Nephron (organoid): ENCODE results near the gene ADK.

Source experiments
- H3K27ac Mint-ChIP-seq, 3 experiments: 2 replicates each; pipeline ENCODE4 v1.8.0; 2020; ENCODE audit warnings: mixed read lengths in 3 of 3, mild to moderate bottlenecking in 2 of 3, moderate library complexity in 1 of 3
- H3K27me3 Mint-ChIP-seq: 2 replicates; pipeline ENCODE4 v1.8.0; 2021; ENCODE audit warnings: low read depth, mild to moderate bottlenecking, moderate library complexity, mixed read lengths
- H3K36me3 Mint-ChIP-seq: 2 replicates; pipeline ENCODE4 v1.8.0; 2020; ENCODE audit warnings: low read depth, mixed read lengths
- H3K4me1 Mint-ChIP-seq: 2 replicates; pipeline ENCODE4 v1.8.0; 2020; ENCODE audit warnings: mixed read lengths
- H3K4me3 Mint-ChIP-seq, 3 experiments: 2 replicates each; pipeline ENCODE4 v1.8.0; 2020; ENCODE audit warnings: mild to moderate bottlenecking in 3 of 3, mixed read lengths in 3 of 3, moderate library complexity in 2 of 3
- H3K9me3 Mint-ChIP-seq: 2 replicates; pipeline ENCODE4 v1.8.0; 2020; ENCODE audit warnings: mixed read lengths
- TF ChIP-seq, protein P1 (sequence below), 3 experiments: fragments of 200-600 bp; sonication (generic); IDR thresholded peaks; one replicate each; pipeline ENCODE4 v1.5.0; 2021; ENCODE audit warnings: antibody characterized with exemption in 3 of 3; ENCODE audit not compliant: unreplicated experiment in 3 of 3

The ADK gene

DNA sequence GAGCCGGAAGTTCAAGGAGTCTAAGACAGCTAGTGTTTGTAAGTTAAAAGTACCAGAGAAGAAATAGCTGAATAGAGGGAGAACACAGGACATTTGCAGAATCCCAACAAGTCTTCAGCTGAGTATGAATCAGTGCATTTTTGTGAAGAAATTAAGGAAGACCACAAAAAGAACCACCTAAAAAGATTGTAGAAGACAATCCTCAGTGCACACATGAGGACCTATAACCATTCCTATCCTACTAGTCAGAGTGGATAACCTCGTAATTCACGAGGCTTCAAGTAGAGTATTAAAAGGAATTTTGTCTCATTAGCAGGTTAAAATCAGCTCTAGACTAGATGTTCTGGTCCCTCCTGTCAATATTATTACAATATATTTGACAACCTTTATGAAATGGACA, 380.0 kb downstream of the ADK start:
- TF ChIP-seq, protein P1, sequence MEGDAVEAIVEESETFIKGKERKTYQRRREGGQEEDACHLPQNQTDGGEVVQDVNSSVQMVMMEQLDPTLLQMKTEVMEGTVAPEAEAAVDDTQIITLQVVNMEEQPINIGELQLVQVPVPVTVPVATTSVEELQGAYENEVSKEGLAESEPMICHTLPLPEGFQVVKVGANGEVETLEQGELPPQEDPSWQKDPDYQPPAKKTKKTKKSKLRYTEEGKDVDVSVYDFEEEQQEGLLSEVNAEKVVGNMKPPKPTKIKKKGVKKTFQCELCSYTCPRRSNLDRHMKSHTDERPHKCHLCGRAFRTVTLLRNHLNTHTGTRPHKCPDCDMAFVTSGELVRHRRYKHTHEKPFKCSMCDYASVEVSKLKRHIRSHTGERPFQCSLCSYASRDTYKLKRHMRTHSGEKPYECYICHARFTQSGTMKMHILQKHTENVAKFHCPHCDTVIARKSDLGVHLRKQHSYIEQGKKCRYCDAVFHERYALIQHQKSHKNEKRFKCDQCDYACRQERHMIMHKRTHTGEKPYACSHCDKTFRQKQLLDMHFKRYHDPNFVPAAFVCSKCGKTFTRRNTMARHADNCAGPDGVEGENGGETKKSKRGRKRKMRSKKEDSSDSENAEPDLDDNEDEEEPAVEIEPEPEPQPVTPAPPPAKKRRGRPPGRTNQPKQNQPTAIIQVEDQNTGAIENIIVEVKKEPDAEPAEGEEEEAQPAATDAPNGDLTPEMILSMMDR (IDR thresholded peaks at IDR 0.05; ENCODE audit: unreplicated experiment in 3 of 3), result no peak
- no peaks in the 10 kb centered on the region for H3K27me3 Mint-ChIP-seq
- no peaks in the 10 kb centered on the region for H3K9me3 Mint-ChIP-seq
- H3K27ac Mint-ChIP-seq, result no peak overlapping the region
- no peak overlapping the region for H3K4me3 Mint-ChIP-seq
- H3K36me3 Mint-ChIP-seq, result no peaks in the 10 kb centered on the region
- H3K4me1 Mint-ChIP-seq, result no peaks in the 10 kb centered on the region

DNA sequence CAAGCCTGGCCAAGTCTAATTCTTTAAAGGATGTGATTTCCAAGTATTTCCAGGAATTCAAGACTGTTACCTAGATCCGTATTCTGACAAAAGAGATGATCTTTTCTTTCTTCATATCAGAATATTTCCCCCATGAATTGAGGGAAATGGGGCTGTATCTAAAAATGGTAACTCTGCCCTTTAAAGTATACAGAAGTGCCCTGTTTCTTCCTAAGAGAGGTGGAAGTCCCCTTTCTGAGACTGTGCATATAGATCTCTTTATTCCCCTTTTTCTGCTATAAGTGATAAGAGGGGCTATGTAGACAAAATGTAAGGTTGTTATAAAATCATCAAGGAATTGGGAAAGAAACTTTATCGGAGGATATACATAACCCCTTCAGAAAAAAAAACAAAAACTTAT, 388.3 kb downstream of the ADK start:
- no peaks in the 10 kb centered on the region for H3K36me3 Mint-ChIP-seq
- H3K27me3 Mint-ChIP-seq, result no peaks in the 10 kb centered on the region
- H3K9me3 Mint-ChIP-seq, result no peaks in the 10 kb centered on the region
- no peak overlapping the region for H3K4me3 Mint-ChIP-seq
- no peak overlapping the region for H3K27ac Mint-ChIP-seq
- no peaks in the 10 kb centered on the region for H3K4me1 Mint-ChIP-seq
- TF ChIP-seq, protein P1 (IDR thresholded peaks at IDR 0.05; ENCODE audit: unreplicated experiment in 3 of 3), result no peak

DNA sequence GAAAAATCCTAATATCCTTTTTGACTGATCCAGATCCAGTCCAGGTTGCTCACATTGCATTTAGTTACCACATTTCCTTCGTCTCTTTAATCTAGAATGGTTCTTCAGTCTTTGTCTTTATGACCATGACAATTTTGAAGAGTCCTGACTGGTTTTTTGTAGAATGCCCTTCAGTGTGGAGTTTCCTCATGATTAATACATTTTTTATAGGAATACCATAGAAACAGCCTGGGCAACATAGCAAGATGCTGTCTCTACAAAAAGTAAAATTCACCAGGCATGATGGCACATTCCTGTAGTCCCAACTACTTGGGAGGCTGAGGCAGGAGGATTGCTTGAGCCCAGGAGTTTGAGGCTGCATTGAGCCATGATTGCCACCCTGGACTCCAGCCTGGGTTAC, 390.4 kb downstream of the ADK start:
- H3K27me3 Mint-ChIP-seq, result no peaks in the 10 kb centered on the region
- no peaks in the 10 kb centered on the region for H3K9me3 Mint-ChIP-seq
- no peak overlapping the region for H3K4me3 Mint-ChIP-seq
- H3K27ac Mint-ChIP-seq, result no peak overlapping the region
- H3K4me1 Mint-ChIP-seq, result no peaks in the 10 kb centered on the region
- H3K36me3 Mint-ChIP-seq, result no peaks in the 10 kb centered on the region
- TF ChIP-seq, protein P1 (IDR thresholded peaks at IDR 0.05; ENCODE audit: unreplicated experiment in 3 of 3), result no peak

DNA sequence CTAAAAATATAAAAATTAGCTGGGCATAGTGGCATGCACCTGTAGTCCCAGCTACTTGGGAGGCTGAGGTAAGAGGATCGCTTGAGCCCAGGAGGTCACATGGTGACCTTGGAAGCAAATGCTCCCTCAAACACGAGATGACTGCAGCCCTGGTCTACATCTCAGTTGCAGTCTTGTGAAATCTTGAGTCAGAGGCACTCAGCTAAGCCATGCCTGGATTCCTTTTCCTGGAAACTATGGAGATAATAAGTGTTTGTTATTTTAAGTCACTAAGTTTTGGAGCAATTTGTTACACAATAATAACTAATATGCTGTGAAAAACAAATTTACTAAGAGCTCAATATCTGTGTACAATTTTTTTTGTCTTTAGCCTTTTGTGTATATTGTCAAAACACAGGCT, 391.1 kb downstream of the ADK start:
- TF ChIP-seq, protein P1 (IDR thresholded peaks at IDR 0.05; ENCODE audit: unreplicated experiment in 3 of 3), result no peak
- Mint-ChIP-seq H3K27me3 (no peaks in the 10 kb centered on the region), H3K9me3 (no peaks in the 10 kb centered on the region), H3K36me3 (no peaks in the 10 kb centered on the region), H3K4me1 (no peaks in the 10 kb centered on the region), H3K4me3 (no peak overlapping the region), H3K27ac (no peak overlapping the region)

DNA sequence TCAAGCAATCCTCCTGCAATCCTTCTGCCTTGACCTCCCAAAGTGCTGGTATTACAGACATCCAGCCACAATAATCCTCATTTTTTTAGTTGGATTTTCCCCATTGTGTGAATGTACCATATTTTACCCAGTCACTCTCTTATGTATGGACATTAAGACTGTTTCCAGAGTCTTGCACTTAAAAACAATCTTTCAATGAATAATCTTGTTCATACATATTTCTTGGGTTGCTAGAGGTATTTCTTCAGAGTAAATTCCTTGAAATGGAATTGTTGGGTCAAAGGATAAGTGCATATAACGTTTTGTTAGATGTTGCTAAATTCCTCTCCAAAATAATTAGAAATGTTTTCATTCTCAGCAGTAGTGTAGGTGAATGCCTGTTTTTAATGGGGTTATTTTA, 392.3 kb downstream of the ADK start:
- H3K4me1 Mint-ChIP-seq, result no peaks in the 10 kb centered on the region
- H3K27ac Mint-ChIP-seq, result no peak overlapping the region
- H3K27me3 Mint-ChIP-seq, result no peaks in the 10 kb centered on the region
- H3K4me3 Mint-ChIP-seq, result no peak overlapping the region
- TF ChIP-seq, protein P1 (IDR thresholded peaks at IDR 0.05; ENCODE audit: unreplicated experiment in 3 of 3), result no peak
- H3K36me3 Mint-ChIP-seq, result no peaks in the 10 kb centered on the region
- H3K9me3 Mint-ChIP-seq, result no peaks in the 10 kb centered on the region

DNA sequence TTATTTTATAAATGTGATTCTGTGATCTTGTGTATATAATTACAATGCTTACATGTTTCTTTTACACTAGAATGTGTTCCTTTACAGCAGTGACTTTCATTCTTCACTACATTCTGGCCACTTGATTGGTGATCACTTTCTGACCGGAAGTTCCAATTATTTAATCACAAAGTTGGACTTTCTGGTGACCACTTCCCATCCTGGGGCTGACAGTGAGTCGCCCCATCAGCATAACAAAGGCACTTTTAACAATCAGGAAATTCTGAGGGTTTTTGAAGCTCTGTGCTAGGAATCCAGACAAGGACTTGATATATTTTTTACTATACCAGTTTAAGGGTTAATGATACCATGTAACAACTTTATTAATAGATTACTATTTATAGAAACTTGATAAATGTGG, 393.1 kb downstream of the ADK start:
- no peaks in the 10 kb centered on the region for H3K9me3 Mint-ChIP-seq
- TF ChIP-seq, protein P1 (IDR thresholded peaks at IDR 0.05; ENCODE audit: unreplicated experiment in 3 of 3), result no peak
- H3K36me3 Mint-ChIP-seq, result no peaks in the 10 kb centered on the region
- no peak overlapping the region for H3K27ac Mint-ChIP-seq
- H3K27me3 Mint-ChIP-seq, result no peaks in the 10 kb centered on the region
- no peak overlapping the region for H3K4me3 Mint-ChIP-seq
- H3K4me1 Mint-ChIP-seq, result no peaks in the 10 kb centered on the region
